DOHH2 (cell line): ENCODE measurements around the gene TLE2.

Source experiments
- CTCF ChIP-seq: fragments of 200-600 bp; sonication (generic); IDR thresholded peaks from one replicate; pipeline ENCODE4 v1.5.1; 2014; ENCODE audit warnings: antibody characterized with exemption, mild to moderate bottlenecking, low read depth, low read length; ENCODE audit not compliant: poor library complexity, severe bottlenecking
- EZH2phosphoT487 ChIP-seq: fragments of 200-600 bp; sonication (generic); IDR thresholded peaks from 2 replicates; pipeline ENCODE4 v1.6.1; 2017; ENCODE audit warnings: borderline replicate concordance, mild to moderate bottlenecking, antibody characterized with exemption, low read length, moderate library complexity, mixed read lengths

- TF ChIP-seq CTCF (peak; percentile 43), EZH2phosphoT487 (no peak)
Observed at GRCh38 chr19:3073931-3074595, 45.0 kb upstream of the TLE2 start.
